ENCODE measurements around the gene XPO5. TPM values are rescaled to one million over a fixed set of nuclear protein-coding genes. Genes with fewer than 3 reads are reported as not detected.
A peak's percentile ranks its signal among the peaks of the same experiment; 100 is the strongest.

XPO5 gene
- total and polyA plus RNA-seq, 4 donors: 27.4 to 48.9 (median 40.4) TPM

GRCh38 chr6:43522547-43523261, 53.1 kb downstream of the XPO5 start:
- H3K27ac ChIP-seq (ENCODE audit: low read depth, low read length): no peak overlapping the region
- H3K36me3 ChIP-seq (ENCODE audit: control insufficient read depth, insufficient read depth, low read length): peaks cover 66% of the 10 kb centered on the region
- WGBS (ENCODE audit: insufficient coverage): 92% methylated on average over 8 of the region's 8 CpGs
- no peaks in the 10 kb centered on the region for H3K9me3 ChIP-seq (ENCODE audit: control insufficient read depth, insufficient read depth, low read length)
- peaks cover 4% of the 10 kb centered on the region for H3K4me1 ChIP-seq (ENCODE audit: control insufficient read depth, insufficient read depth, low read length)
- DNase-seq (ENCODE audit: low read depth in 4 of 6, low spot score in 6 of 6): no peak
- H3K27me3 ChIP-seq (ENCODE audit: control insufficient read depth, insufficient read depth, low read length): no peaks in the 10 kb centered on the region
- no peak overlapping the region for H3K4me3 ChIP-seq (ENCODE audit: low read depth, low read length)

GRCh38 chr6:43521836-43522235, 54.0 kb downstream of the XPO5 start:
- Histone ChIP-seq H3K36me3 (ENCODE audit: control insufficient read depth, insufficient read depth, low read length) (peaks cover 60% of the 10 kb centered on the region), H3K4me1 (ENCODE audit: control insufficient read depth, insufficient read depth, low read length) (peaks cover 4% of the 10 kb centered on the region), H3K27ac (ENCODE audit: low read depth, low read length) (no peak overlapping the region), H3K4me3 (ENCODE audit: low read depth, low read length) (no peak overlapping the region), H3K27me3 (ENCODE audit: control insufficient read depth, insufficient read depth, low read length) (no peaks in the 10 kb centered on the region), H3K9me3 (ENCODE audit: control insufficient read depth, insufficient read depth, low read length) (no peaks in the 10 kb centered on the region)
- DNase-seq (ENCODE audit: low read depth in 4 of 6, low spot score in 6 of 6): no peak
- WGBS (ENCODE audit: insufficient coverage): no CpG with 5 or more reads among the region's 2 CpGs

- Histone ChIP-seq H3K4me3 (ENCODE audit: low read depth, low read length) (no peak overlapping the region), H3K9me3 (ENCODE audit: control insufficient read depth, insufficient read depth, low read length) (no peaks in the 10 kb centered on the region), H3K27me3 (ENCODE audit: control insufficient read depth, insufficient read depth, low read length) (no peaks in the 10 kb centered on the region), H3K27ac (ENCODE audit: low read depth, low read length) (no peak overlapping the region), H3K36me3 (ENCODE audit: control insufficient read depth, insufficient read depth, low read length) (peaks cover 55% of the 10 kb centered on the region), H3K4me1 (ENCODE audit: control insufficient read depth, insufficient read depth, low read length) (peaks cover 13% of the 10 kb centered on the region)
- WGBS (ENCODE audit: insufficient coverage): 95% methylated on average over 8 of the region's 8 CpGs
- no peak for DNase-seq (ENCODE audit: low read depth in 4 of 6, low spot score in 6 of 6)
These were observed 55.7 kb downstream of the XPO5 start for GRCh38 chr6:43520097-43520496.

GRCh38 chr6:43517505-43518357, 58.1 kb downstream of the XPO5 start:
- H3K27ac ChIP-seq (ENCODE audit: low read depth, low read length): no peak overlapping the region
- peaks cover 15% of the 10 kb centered on the region for H3K4me1 ChIP-seq (ENCODE audit: control insufficient read depth, insufficient read depth, low read length)
- DNase-seq (ENCODE audit: low read depth in 4 of 6, low spot score in 6 of 6): no peak
- peaks cover 55% of the 10 kb centered on the region for H3K36me3 ChIP-seq (ENCODE audit: control insufficient read depth, insufficient read depth, low read length)
- peak overlapping the region; percentile 98 for H3K4me3 ChIP-seq (ENCODE audit: low read depth, low read length)
- H3K27me3 ChIP-seq (ENCODE audit: control insufficient read depth, insufficient read depth, low read length): no peaks in the 10 kb centered on the region
- 7% methylated on average over 9 of the region's 10 CpGs for WGBS (ENCODE audit: insufficient coverage)
- no peaks in the 10 kb centered on the region for H3K9me3 ChIP-seq (ENCODE audit: control insufficient read depth, insufficient read depth, low read length)

- peaks cover 17% of the 10 kb centered on the region for H3K4me1 ChIP-seq (ENCODE audit: control insufficient read depth, insufficient read depth, low read length)
- H3K36me3 ChIP-seq (ENCODE audit: control insufficient read depth, insufficient read depth, low read length): peaks cover 58% of the 10 kb centered on the region
- peak; percentile 94 to 100 (median 98) for DNase-seq (ENCODE audit: low read depth in 4 of 6, low spot score in 6 of 6)
- 0% methylated on average over 57 of the region's 57 CpGs for WGBS (ENCODE audit: insufficient coverage)
- peak within 1 kb of the TSS; percentile 85 for H3K27ac ChIP-seq (ENCODE audit: low read depth, low read length)
- H3K9me3 ChIP-seq (ENCODE audit: control insufficient read depth, insufficient read depth, low read length): no peaks in the 10 kb centered on the region
- peak within 1 kb of the TSS; percentile 98 for H3K4me3 ChIP-seq (ENCODE audit: low read depth, low read length)
- H3K27me3 ChIP-seq (ENCODE audit: control insufficient read depth, insufficient read depth, low read length): no peaks in the 10 kb centered on the region
These were observed 58.9 kb downstream of the XPO5 start, which contains the start of the genes POLR1C and YIPF3 for GRCh38 chr6:43516697-43517504. Gene POLR1C, plus strand, starts transcription at chr6:43517089. Its CDS starts 21 bp downstream, at chr6:43517110. Gene YIPF3, minus strand, starts transcription at chr6:43516926. Its CDS starts 119 bp downstream, at chr6:43516807.

- no peak for DNase-seq (ENCODE audit: low read depth in 4 of 6, low spot score in 6 of 6)
- no peaks in the 10 kb centered on the region for H3K9me3 ChIP-seq (ENCODE audit: control insufficient read depth, insufficient read depth, low read length)
- no peaks in the 10 kb centered on the region for H3K27me3 ChIP-seq (ENCODE audit: control insufficient read depth, insufficient read depth, low read length)
- 0% methylated on average over 7 of the region's 10 CpGs for WGBS (ENCODE audit: insufficient coverage)
- H3K27ac ChIP-seq (ENCODE audit: low read depth, low read length): peak overlapping the region; percentile 85
- H3K36me3 ChIP-seq (ENCODE audit: control insufficient read depth, insufficient read depth, low read length): peaks cover 58% of the 10 kb centered on the region
- peaks cover 20% of the 10 kb centered on the region for H3K4me1 ChIP-seq (ENCODE audit: control insufficient read depth, insufficient read depth, low read length)
- H3K4me3 ChIP-seq (ENCODE audit: low read depth, low read length): peak overlapping the region; percentile 98
These were observed 59.5 kb downstream of the XPO5 start for GRCh38 chr6:43516367-43516696.

- H3K4me1 ChIP-seq (ENCODE audit: control insufficient read depth, insufficient read depth, low read length): peaks cover 22% of the 10 kb centered on the region
- no peak overlapping the region for H3K27ac ChIP-seq (ENCODE audit: low read depth, low read length)
- H3K27me3 ChIP-seq (ENCODE audit: control insufficient read depth, insufficient read depth, low read length): no peaks in the 10 kb centered on the region
- peak overlapping the region; percentile 98 for H3K4me3 ChIP-seq (ENCODE audit: low read depth, low read length)
- 82% methylated on average over 9 of the region's 9 CpGs for WGBS (ENCODE audit: insufficient coverage)
- H3K9me3 ChIP-seq (ENCODE audit: control insufficient read depth, insufficient read depth, low read length): no peaks in the 10 kb centered on the region
- peaks cover 57% of the 10 kb centered on the region for H3K36me3 ChIP-seq (ENCODE audit: control insufficient read depth, insufficient read depth, low read length)
- no peak for DNase-seq (ENCODE audit: low read depth in 4 of 6, low spot score in 6 of 6)
These were observed 60.0 kb downstream of the XPO5 start for GRCh38 chr6:43515808-43516207.

- WGBS (ENCODE audit: insufficient coverage): 84% methylated on average over 7 of the region's 11 CpGs
- Histone ChIP-seq H3K4me3 (ENCODE audit: low read depth, low read length) (no peak overlapping the region), H3K36me3 (ENCODE audit: control insufficient read depth, insufficient read depth, low read length) (peaks cover 59% of the 10 kb centered on the region), H3K27me3 (ENCODE audit: control insufficient read depth, insufficient read depth, low read length) (no peaks in the 10 kb centered on the region), H3K27ac (ENCODE audit: low read depth, low read length) (no peak overlapping the region), H3K4me1 (ENCODE audit: control insufficient read depth, insufficient read depth, low read length) (peaks cover 49% of the 10 kb centered on the region), H3K9me3 (ENCODE audit: control insufficient read depth, insufficient read depth, low read length) (no peaks in the 10 kb centered on the region)
- no peak for DNase-seq (ENCODE audit: low read depth in 4 of 6, low spot score in 6 of 6)
These were observed 63.9 kb downstream of the XPO5 start for GRCh38 chr6:43511824-43512415.

GRCh38 chr6:43510827-43511163, 65.0 kb downstream of the XPO5 start:
- H3K4me1 ChIP-seq (ENCODE audit: control insufficient read depth, insufficient read depth, low read length): peaks cover 52% of the 10 kb centered on the region
- no peaks in the 10 kb centered on the region for H3K9me3 ChIP-seq (ENCODE audit: control insufficient read depth, insufficient read depth, low read length)
- H3K27me3 ChIP-seq (ENCODE audit: control insufficient read depth, insufficient read depth, low read length): no peaks in the 10 kb centered on the region
- no peak for DNase-seq (ENCODE audit: low read depth in 4 of 6, low spot score in 6 of 6)
- peak overlapping the region; percentile 50 for H3K4me3 ChIP-seq (ENCODE audit: low read depth, low read length)
- H3K27ac ChIP-seq (ENCODE audit: low read depth, low read length): peak overlapping the region; percentile 78
- peaks cover 66% of the 10 kb centered on the region for H3K36me3 ChIP-seq (ENCODE audit: control insufficient read depth, insufficient read depth, low read length)
- WGBS (ENCODE audit: insufficient coverage): 65% methylated on average over 9 of the region's 10 CpGs

Measured in spinal cord (tissue), 10 donors.